ENCODE data around the gene SLC25A22.

- 0 out of 2 replicates have a peak, but pooled peaks have one; percentile 28 for TF ChIP-seq POLR2G (IDR thresholded peaks at IDR 0.05; ENCODE audit: low read depth, low read length)
- no peak for TF ChIP-seq NR2F6 (CRISPR knock-in tag; IDR thresholded peaks at IDR 0.05)
- TF ChIP-seq BCL6 (CRISPR knock-in tag; IDR thresholded peaks at IDR 0.05), result no peak
- TF ChIP-seq REST (IDR thresholded peaks at IDR 0.05; ENCODE audit: borderline replicate concordance), result no peak
- TF ChIP-seq REST (CRISPR knock-in tag; IDR thresholded peaks at IDR 0.05; ENCODE audit: low read depth), result no peak
These were observed 17.8 kb upstream of the SLC25A22 start for GRCh38 chr11:815675-816432.

All from K562 (cell line).